NCI-H82 (cell line): ENCODE measurements around the gene ZBTB25.
"Not testable (repeated sequence)": the region's sequence is repeated elsewhere in the genome, so short reads cannot be mapped to it uniquely, and the experiment has no call there.

Source experiments
- DNase-seq: peaks from one replicate; lab custom pipeline; 2025; lab: John Stamatoyannopoulos, UW

The ZBTB25 gene, protein sequence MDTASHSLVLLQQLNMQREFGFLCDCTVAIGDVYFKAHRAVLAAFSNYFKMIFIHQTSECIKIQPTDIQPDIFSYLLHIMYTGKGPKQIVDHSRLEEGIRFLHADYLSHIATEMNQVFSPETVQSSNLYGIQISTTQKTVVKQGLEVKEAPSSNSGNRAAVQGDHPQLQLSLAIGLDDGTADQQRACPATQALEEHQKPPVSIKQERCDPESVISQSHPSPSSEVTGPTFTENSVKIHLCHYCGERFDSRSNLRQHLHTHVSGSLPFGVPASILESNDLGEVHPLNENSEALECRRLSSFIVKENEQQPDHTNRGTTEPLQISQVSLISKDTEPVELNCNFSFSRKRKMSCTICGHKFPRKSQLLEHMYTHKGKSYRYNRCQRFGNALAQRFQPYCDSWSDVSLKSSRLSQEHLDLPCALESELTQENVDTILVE

DNA sequence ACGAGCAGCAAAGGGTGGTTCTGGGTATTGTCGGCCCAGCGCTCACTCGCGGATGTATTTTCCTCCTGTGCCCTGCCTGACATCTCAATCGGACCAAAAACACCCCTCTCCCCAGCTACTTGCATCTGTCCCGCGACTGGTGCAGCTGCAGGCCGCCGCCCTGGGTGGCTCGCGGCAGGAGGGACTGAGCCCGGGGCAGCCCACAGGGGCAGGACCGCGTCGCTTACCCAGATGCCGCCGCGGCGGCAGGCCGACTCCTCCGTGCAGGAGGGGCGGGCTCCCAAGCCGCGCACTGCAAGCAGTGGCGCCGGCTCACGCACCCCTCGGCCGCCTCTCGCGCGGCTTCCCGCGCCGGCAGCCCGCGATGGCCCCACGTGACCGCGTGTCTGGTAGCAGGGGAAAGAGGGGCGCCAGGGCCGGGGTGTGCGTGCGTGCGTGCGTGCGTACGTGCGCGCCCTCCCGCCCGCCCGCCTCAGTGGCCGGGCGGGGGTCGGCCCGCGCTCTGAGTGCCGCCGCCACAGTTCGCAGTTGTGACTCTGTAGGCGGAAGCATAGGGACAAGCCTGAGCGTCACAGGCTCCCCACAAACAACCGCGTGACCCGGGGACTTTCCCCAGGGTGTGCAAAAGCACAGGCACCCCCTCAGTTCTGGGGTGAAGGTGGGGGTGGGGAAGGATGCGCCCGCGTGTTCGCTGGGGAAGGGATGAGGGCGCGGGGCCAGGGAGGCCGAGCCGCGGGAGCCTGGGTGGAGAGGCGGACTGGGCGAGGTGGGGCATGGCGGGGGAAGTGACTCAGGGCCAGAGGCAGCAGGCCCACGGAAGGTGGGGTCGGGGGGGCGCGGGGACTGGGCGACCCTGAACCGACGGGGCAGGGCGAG lies at the start of gene ZBTB25:
TSS of gene ZBTB25 (minus strand) at position 405 of the 876 bp plus-strand sequence. CDS start 13,305 bp downstream, outside the sequence.
- DNase-seq, result peak; percentile 90

DNA sequence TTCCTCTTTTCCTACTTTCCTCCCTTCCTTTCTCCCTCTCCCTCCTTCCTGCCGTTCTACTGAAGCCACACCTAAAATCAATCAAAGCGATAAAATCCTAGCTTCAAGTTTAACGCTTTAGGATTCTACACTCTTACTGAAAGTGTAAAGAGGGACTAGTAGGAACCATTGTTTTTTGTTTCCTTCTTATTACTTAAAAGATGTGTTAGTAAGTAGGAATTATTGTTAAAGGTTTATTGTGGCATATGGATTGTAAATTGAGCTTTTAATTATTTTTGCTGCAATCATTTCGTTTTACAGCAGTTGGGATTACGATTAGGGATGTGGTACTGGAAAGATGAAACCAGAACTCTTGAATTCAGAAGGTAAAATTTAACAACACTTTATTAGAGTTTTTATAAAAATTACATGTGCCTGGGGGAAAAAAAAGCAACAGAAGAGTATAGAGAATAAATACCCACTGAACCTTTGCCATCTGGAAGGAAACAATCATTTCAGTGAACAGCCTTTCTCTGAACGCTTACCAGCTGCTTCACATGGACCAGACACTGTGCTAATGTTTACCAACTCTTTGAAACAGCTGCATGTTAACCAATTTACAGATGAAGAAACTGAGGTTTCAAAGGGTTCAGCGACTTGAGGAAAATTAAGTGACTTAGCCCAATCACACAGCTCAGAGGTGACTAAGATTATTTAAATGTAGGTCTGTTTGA lies 47.1 kb upstream of the ZBTB25 start:
- peak; percentile 23 for DNase-seq

DNA sequence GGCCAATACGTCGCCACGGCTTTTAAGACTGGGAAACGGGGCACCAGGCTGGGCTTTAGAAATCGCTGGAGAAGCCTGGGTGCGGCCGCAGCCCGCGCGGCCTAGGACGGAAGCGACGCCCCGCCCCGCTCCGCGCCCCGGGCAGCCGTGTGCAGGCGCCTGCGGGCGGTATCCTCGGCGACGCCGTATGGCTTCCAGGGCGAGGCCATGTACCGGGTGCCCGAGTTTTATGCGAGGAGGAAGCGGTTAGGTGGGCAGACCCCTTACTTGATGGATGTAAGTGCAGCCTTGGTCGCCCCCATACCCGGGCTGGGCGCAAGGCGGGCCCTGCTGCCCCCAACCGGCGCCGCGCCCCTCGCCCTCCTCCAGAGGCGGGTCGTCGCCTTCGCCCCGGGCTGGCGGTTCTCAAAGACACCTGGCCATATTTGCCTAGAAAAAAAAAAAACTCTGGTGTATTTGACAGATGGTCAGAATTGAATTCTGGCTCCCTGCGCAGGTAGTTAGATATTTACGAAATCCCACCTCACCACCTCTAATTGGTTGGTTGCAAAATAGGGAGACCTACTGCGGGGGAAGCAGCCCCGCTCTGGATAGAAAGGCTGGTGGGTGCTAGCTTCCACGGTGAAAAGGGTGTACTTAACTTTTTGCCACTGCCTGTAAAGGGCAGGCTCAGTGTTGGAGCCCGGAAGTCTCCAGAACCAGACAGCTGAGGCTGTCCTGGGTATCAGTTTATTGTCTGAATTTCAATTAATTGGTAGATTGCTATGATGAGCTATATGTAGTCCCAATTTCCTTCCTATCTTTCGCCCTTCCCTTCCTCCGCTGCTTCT lies 46.4 kb upstream of the ZBTB25 start, which contains the start of gene PPP1R36:
TSS of gene PPP1R36 (plus strand) at position 171 of the 830 bp plus-strand sequence. CDS start at position 208, 37 bp downstream.
- peak; percentile 20 for DNase-seq

DNA sequence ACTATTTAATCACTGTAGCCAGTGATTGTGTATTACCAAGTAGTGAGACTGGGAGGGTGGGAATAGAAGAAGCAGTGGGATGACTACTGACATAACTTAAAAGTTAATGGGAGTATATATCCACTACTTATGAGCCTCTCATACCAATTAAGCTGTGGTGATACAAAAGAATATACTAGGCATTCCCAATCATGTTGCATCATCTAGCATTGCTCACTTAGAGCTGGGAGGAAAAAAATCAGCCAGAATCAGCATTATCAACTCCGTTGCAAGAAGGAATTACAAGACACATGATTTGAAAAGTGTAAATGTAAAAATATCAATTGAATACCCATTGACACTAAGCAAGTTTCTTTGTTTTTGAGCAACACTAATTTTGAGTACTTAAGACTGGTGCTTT lies 45.4 kb upstream of the ZBTB25 start:
- DNase-seq, result no peak

DNA sequence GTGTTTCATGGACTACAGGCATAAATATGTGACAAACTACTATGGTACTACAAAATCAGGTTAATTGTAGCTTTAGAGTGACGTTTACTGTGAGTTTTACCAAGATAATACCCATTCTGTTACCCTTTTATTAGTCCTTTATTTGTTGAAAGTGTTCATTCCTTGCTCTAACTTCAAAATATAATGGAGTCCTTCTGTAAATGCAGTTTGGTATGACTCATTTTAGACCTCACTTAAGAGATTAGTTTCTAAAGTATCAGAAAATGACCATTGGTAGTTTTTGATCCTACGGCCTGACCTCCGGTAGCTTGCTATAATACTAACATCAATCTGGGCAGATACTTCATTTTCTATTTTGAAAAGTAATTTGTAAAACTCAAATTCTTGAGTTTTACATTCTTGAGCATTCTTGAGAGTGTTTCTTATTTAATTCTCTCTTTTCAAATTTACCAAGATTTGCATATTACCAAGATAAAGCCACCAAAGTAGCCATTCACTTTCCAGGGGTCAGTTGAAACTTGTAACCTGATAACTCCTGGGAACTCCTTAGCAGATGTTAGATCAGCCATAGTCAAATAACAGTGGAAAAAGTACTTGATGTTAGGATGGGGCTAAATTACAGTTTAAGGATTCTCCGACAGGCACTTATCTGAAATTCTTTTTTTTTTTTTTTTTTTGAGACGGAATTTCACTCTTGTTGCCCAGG lies 41.1 kb upstream of the ZBTB25 start:
- no peak for DNase-seq

DNA sequence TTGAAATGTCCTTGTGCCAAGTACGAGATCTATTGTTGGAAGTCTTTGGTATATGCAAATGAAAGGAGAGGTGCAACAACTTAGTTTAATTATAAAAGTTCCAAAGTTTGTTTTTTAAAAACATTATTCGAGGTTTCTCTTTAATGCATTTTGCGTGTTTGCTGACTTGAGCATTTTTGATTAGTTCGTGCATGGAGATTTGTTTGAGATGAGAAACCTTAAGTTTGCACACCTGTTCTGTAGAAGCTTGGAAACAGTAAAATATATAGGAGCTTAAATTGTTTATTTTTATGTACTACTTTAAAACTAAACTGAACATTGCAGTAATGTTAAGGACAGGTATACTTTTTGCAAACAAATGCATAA lies 39.2 kb upstream of the ZBTB25 start:
- no peak for DNase-seq

DNA sequence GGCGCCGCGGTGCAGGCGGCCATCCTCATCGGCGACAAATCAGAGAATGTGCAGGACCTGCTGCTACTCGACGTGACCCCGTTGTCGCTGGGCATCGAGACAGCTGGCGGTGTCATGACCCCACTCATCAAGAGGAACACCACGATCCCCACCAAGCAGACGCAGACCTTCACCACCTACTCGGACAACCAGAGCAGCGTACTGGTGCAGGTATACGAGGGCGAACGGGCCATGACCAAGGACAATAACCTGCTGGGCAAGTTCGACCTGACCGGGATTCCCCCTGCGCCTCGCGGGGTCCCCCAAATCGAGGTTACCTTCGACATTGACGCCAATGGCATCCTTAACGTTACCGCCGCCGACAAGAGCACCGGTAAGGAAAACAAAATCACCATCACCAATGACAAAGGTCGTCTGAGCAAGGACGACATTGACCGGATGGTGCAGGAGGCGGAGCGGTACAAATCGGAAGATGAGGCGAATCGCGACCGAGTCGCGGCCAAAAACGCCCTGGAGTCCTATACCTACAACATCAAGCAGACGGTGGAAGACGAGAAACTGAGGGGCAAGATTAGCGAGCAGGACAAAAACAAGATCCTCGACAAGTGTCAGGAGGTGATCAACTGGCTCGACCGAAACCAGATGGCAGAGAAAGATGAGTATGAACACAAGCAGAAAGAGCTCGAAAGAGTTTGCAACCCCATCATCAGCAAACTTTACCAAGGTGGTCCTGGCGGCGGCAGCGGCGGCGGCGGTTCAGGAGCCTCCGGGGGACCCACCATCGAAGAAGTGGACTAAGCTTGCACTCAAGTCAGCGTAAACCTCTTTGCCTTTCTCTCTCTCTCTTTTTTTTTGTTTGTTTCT lies 38.6 kb upstream of the ZBTB25 start:
- DNase-seq, result no peak

DNA sequence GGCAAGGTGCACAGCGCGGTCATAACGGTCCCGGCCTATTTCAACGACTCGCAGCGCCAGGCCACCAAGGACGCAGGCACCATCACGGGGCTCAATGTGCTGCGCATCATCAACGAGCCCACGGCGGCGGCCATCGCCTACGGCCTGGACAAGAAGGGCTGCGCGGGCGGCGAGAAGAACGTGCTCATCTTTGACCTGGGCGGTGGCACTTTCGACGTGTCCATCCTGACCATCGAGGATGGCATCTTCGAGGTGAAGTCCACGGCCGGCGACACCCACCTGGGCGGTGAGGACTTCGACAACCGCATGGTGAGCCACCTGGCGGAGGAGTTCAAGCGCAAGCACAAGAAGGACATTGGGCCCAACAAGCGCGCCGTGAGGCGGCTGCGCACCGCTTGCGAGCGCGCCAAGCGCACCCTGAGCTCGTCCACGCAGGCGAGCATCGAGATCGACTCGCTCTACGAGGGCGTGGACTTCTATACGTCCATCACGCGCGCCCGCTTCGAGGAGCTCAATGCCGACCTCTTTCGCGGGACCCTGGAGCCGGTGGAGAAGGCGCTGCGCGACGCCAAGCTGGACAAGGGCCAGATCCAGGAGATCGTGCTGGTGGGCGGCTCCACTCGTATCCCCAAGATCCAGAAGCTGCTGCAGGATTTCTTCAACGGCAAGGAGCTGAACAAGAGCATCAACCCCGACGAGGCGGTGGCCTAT lies 37.8 kb upstream of the ZBTB25 start:
- no peak for DNase-seq

DNA sequence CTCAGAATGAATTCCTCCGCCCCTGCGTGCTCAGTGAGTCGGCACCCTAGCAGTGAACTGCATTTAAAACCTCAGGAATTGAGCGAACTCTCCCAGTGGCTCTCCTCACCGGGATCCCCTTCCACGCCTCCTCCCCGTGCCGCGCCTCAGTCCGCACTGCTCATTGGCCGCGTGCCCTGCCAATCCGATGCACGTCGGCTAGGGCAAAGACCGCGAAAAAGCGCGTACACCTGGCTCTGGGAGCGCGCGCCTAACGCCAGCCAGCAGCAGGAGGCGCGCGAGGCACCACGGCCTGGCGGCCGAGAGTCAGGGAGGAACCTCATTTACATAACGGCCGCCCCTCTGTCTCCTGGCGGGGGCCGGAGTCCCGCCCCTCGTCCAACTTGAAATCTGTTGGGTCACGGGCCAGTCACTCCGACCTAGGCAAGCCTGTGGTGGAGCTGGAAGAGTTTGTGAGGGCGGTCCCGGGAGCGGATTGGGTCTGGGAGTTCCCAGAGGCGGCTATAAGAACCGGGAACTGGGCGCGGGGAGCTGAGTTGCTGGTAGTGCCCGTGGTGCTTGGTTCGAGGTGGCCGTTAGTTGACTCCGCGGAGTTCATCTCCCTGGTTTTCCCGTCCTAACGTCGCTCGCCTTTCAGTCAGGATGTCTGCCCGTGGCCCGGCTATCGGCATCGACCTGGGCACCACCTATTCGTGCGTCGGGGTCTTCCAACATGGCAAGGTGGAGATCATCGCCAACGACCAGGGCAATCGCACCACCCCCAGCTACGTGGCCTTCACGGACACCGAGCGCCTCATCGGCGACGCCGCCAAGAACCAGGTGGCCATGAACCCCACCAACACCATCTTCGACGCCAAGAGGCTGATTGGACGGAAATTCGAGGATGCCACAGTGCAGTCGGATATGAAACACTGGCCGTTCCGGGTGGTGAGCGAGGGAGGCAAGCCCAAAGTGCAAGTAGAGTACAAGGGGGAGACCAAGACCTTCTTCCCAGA lies 36.9 kb upstream of the ZBTB25 start, which contains the start of gene HSPA2:
TSS of gene HSPA2 (plus strand) at position 534 of the 995 bp plus-strand sequence. CDS start at position 643, 109 bp downstream.
- DNase-seq, result no peak

DNA sequence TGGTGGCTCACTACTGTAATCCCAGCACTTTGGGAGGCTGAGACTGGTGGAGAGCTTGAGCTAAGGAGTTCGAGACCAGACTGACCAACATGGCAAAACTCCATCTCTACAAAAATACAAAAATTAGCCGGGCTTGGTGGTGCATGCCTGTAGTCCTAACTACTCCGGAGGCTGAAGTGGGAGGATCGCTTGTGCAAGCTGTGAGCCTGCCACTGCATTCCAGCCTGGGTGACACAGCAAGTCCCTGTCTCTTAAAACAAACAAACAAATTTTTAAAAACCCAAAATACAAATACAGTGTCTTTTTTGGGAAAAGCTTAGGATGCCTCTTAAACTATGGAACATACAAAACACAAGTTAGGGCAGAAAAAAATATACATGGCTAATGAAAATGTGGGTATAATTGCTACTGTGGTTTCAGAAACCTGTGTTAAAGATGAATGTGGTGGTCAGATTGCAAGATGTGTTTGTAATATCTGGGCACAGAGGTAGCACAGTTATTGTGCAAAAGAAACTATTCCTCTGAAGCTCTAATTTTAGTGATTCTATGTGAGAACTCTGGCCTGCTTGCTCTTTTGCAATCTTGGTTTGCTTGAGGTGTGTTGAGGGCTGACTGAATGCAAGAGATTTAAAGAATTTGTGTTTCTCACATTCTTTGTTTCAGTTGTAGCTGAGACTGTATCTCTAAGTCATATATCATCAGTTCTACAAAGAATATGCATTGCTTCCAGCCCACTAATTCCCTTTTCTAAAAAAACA lies 33.0 kb upstream of the ZBTB25 start:
- DNase-seq, result no peak

DNA sequence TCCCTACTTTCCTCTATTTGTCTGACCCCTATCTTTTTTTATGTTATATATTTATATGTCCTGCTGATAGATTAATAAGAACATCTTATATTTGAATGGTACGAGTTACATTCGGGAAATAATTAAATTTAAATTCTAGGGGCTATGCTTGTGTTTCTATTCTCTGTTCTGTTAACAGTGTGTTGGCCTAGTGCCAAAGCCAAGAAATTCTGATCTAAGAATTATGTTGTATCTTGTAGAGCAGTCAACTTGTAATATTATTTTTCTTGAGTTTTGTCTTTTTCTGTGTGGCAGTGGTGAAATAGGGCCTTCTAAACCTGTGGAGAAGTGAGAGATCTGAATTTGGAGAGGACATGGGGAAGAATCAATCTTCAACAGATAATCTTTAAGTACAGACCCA lies 27.9 kb upstream of the ZBTB25 start:
- peak; percentile 13 for DNase-seq

DNA sequence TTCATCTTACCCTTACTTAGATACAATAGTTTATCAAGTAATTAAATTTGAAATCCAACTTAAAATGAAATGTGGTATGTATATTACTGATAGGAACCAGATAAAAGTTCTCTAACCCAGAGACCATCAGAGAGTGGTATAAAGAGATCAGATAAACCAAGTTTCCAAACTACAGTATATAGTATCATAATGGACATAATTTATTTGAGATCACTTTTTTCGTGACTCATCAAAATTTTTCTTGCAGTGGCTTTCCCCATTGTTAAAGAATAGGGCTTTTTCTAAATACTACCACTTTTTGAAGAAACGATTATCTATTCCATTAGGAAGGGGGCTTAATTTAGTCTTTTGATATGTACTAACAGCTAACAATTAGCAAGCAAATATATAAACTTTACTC lies 21.7 kb upstream of the ZBTB25 start:
- no peak for DNase-seq

DNA sequence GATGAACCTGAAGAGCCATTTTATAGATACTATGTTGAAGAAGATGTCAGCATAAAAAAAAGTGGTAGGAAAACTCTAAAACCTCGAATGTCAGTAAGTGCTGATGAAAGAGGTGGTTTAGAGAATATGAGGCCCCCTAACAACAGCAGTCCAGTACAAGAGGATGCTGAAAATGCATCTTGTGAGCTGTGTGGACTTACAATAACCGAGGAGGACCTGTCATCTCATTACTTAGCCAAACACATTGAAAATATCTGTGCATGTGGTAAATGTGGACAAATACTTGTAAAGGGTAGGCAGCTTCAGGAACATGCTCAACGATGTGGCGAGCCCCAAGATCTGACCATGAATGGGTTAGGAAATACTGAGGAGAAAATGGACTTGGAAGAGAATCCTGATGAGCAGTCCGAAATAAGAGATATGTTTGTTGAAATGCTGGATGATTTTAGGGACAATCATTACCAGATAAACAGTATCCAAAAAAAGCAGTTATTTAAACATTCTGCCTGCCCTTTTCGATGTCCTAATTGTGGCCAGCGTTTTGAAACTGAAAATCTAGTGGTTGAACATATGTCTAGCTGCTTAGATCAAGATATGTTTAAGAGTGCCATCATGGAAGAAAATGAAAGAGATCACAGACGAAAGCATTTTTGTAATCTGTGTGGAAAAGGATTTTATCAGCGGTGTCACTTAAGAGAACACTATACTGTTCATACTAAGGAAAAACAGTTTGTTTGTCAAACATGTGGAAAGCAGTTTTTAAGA lies 19.1 kb upstream of the ZBTB25 start:
- DNase-seq, result no peak

DNA sequence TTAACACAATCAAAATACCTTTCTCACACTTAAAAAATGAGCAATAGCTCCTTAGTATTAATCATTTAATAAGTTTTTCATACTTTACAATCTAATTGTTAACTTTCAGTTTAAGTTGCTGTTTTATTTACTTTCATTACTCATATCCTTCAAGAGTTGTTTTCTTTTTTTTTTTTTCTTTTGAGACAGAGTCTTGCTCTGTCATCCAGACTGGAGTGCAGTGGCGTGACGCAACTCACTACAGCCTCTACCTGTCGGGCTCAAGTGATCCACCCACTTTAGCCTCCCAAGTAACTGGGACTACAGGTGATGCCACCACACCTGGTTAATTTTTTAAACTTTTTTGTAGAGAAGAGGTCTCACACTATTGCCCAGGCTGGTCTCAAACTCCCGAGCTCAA lies 17.1 kb upstream of the ZBTB25 start:
- DNase-seq, result no peak

DNA sequence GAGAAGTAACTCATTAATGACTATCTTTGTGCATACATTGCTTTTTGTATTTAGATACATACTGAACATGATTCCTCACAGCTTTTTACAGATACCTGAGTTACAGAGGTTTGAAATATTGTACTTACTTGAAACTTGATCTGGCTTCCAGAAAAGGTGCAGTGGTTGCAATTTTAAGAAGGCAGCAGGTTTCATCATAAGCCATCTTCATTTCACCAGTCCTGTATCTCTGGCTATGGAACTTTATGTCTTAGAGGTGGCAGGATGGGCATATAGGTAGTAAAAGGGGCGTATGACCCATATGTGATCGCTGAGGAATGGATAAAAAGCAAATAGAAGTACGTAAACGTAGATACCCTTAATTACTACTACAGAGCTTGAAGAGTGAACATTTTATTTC lies 14.6 kb upstream of the ZBTB25 start:
- no peak for DNase-seq

DNA sequence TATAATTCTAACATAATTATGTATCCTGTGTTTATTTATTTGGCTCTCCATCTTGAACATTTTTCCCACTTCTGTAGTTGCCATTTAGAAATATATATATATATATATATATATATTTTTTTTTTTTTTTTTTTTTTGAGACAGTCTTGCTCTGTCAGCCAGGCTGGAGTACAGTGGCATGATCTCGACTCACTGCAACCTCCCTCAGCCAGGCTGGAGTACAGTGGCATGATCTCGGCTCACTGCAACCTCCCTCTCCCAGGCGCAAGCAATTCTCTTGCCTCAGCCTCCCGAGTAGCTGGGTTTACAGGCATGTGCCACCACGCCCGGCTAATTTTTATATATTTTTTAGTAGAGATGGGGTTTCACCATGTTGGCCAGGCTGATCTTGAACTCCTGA lies 14.0 kb upstream of the ZBTB25 start:
- not testable (repeated sequence) for DNase-seq
